ENCODE measurements around the gene SSR1. TPM values are rescaled to one million over a fixed set of nuclear protein-coding genes. Genes with fewer than 3 reads are reported as not detected.

SSR1 gene
- total RNA-seq, 2 experiments from 2014 or later, result 182 to 188 TPM

DNA sequence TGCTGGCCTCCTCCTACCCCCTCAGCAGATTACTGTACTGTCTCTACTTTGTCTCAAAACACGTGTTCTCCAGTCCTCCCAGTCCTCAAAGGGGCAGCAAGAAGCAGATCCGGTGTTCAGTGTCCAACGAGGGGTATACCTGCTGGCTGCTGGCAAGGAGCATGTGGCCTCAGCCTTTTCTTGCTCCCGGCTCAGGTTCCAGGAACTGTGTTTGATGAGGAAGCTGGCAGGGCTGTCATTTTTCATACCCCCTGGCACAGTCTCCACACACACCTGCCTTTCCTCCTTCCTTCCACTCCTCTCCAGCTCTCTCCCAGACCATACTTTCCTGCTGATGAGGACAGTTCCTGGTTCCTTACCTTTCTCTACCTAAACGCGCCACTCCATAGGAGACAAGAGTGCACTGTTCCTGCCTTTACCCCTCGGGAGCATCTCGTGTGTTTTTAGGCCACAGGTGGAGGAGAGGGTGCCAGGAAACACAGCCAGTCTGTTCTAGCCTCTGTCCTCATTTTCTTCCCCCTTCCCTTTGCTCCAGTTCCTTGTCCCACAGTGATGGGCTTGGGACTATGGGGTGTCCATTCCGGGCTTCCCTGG is 77.2 kb downstream of the SSR1 start:
- H3K27me3 Mint-ChIP-seq, result no peaks in the 10 kb centered on the region
- ChIA-PET CTCF (interaction anchor here (1.7 kb wide), 1 partner anchor 9 kb away, joined by 4 read pairs; no protein-coding TSS in a partner anchor), POLR2A (no interaction called here)
- no peak for DNase-seq
- H3K27ac Mint-ChIP-seq, result no peak overlapping the region
- no peak overlapping the region for H3K4me3 Mint-ChIP-seq
- peaks cover 18% of the 10 kb centered on the region for H3K4me1 Mint-ChIP-seq
- peaks cover 36% of the 10 kb centered on the region for H3K36me3 Mint-ChIP-seq (ENCODE audit: low read depth)
- H3K9me3 Mint-ChIP-seq, result no peaks in the 10 kb centered on the region

GRCh38 chr6:7234547-7234946 is 78.5 kb downstream of the SSR1 start:
- ChIA-PET CTCF (interaction anchor here (0.7 to 1.1 kb wide), 3 partner anchors 8 to 558 kb away, joined by 3 read pairs; no protein-coding TSS in a partner anchor), POLR2A (no interaction called here)
- Mint-ChIP-seq H3K9me3 (no peaks in the 10 kb centered on the region), H3K27ac (no peak overlapping the region), H3K36me3 (ENCODE audit: low read depth) (peaks cover 39% of the 10 kb centered on the region), H3K4me3 (no peak overlapping the region), H3K4me1 (peaks cover 18% of the 10 kb centered on the region), H3K27me3 (no peaks in the 10 kb centered on the region)
- no peak for DNase-seq

DNA sequence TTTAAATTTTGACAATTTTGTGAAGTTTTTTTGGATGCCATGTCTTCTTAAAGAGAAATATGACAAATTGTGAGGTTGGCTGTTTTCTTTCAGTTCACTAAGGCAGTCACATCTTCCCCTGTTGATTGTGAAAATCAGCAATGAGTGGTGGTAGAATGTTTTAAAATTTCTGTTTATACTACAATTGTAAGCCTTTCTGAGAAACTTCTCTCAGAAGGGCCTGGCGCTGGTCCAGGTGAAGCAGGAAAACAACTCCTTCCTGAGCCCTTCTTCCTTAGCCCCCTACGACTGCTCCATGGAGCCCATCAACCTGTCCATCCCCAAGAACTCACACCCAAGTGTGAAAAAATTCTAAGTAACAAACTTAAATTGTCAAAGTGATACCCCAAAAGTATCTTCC is 80.6 kb downstream of the SSR1 start:
- H3K36me3 Mint-ChIP-seq (ENCODE audit: low read depth), result peaks cover 52% of the 10 kb centered on the region
- H3K9me3 Mint-ChIP-seq, result no peaks in the 10 kb centered on the region
- H3K27me3 Mint-ChIP-seq, result no peaks in the 10 kb centered on the region
- POLR2A ChIA-PET, result no interaction called here
- no peak for DNase-seq
- peaks cover 18% of the 10 kb centered on the region for H3K4me1 Mint-ChIP-seq
- no peak overlapping the region for H3K27ac Mint-ChIP-seq
- CTCF ChIA-PET, result interaction anchor here (1.1 kb wide), 1 partner anchor 11 kb away, joined by 3 read pairs; no protein-coding TSS in a partner anchor
- no peak overlapping the region for H3K4me3 Mint-ChIP-seq

DNA sequence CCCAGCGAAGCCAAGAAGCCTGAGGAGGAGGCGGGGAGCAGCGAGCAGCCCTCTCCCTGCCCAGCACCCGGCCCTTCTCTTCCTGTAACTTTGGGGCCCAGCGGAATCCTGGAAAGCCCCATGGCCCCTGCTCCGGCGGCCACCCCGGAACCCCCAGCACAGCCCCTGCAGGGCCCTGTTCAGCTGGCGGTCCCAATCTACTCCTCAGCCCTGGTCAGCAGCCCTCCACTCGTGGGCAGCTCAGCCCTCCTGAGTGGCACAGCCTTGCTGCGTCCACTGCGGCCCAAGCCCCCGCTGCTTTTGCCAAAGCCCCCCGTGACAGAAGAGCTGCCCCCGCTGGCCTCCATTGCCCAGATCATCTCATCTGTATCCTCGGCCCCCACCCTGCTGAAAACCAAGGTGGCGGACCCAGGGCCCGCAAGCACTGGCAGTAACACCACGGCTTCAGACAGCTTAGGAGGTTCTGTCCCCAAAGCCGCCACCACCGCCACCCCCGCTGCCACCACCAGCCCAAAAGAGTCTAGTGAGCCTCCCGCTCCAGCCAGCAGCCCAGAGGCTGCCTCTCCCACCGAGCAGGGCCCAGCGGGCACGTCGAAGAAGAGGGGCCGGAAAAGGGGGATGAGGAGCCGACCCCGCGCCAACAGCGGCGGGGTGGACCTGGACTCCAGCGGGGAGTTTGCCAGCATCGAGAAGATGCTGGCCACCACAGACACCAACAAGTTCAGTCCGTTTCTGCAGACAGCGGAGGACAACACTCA is 81.9 kb downstream of the SSR1 start:
- Mint-ChIP-seq H3K4me3 (no peak overlapping the region), H3K27me3 (no peaks in the 10 kb centered on the region), H3K9me3 (no peaks in the 10 kb centered on the region), H3K4me1 (peaks cover 15% of the 10 kb centered on the region), H3K27ac (no peak overlapping the region), H3K36me3 (ENCODE audit: low read depth) (peaks cover 53% of the 10 kb centered on the region)
- DNase-seq, result no peak
- CTCF ChIA-PET, result no interaction called here
- POLR2A ChIA-PET, result no interaction called here

DNA sequence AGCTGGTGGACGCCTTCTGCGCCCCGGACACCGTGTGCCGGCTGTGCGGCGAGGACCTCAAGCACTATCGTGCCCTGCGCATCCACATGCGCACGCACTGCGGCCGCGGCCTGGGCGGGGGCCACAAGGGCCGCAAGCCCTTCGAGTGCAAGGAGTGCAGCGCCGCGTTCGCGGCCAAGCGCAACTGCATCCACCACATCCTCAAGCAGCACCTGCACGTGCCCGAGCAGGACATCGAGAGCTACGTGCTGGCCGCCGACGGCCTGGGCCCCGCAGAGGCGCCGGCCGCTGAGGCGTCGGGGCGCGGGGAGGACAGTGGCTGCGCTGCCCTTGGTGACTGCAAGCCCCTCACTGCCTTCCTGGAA is 82.7 kb downstream of the SSR1 start:
- Mint-ChIP-seq H3K9me3 (no peaks in the 10 kb centered on the region), H3K27ac (no peak overlapping the region), H3K4me1 (peaks cover 12% of the 10 kb centered on the region), H3K27me3 (no peaks in the 10 kb centered on the region), H3K4me3 (no peak overlapping the region), H3K36me3 (ENCODE audit: low read depth) (peaks cover 52% of the 10 kb centered on the region)
- ChIA-PET CTCF (no interaction called here), POLR2A (no interaction called here)
- no peak for DNase-seq

DNA sequence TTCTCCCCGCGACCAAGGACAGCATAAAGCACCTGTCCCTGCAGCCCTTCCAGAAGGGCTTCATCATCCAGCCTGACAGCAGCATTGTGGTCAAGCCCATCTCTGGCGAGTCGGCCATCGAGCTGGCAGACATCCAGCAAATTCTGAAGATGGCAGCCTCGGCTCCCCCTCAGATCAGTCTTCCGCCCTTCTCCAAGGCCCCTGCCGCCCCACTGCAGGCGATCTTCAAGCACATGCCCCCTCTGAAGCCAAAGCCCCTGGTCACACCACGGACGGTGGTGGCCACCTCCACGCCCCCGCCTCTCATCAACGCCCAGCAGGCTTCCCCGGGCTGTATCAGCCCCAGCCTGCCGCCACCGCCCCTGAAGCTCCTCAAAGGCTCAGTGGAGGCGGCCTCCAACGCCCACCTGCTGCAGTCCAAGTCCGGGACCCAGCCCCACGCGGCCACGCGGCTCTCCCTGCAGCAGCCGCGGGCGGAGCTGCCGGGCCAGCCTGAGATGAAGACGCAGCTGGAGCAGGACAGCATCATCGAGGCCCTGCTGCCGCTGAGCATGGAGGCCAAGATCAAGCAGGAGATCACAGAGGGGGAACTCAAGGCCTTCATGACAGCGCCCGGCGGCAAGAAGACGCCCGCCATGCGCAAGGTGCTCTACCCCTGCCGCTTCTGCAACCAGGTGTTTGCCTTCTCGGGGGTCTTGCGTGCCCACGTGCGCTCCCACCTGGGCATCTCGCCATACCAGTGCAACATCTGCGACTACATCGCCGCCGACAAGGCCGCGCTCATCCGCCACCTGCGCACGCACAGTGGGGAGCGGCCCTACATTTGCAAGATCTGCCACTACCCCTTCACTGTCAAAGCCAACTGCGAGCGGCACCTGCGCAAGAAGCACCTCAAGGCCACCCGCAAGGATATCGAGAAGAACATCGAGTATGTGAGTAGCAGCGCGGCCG is 83.3 kb downstream of the SSR1 start:
- Mint-ChIP-seq H3K36me3 (ENCODE audit: low read depth) (peaks cover 52% of the 10 kb centered on the region), H3K4me1 (peaks cover 11% of the 10 kb centered on the region), H3K27ac (no peak overlapping the region), H3K4me3 (no peak overlapping the region), H3K27me3 (no peaks in the 10 kb centered on the region), H3K9me3 (no peaks in the 10 kb centered on the region)
- ChIA-PET CTCF (no interaction called here), POLR2A (no interaction called here)
- DNase-seq, result no peak

DNA sequence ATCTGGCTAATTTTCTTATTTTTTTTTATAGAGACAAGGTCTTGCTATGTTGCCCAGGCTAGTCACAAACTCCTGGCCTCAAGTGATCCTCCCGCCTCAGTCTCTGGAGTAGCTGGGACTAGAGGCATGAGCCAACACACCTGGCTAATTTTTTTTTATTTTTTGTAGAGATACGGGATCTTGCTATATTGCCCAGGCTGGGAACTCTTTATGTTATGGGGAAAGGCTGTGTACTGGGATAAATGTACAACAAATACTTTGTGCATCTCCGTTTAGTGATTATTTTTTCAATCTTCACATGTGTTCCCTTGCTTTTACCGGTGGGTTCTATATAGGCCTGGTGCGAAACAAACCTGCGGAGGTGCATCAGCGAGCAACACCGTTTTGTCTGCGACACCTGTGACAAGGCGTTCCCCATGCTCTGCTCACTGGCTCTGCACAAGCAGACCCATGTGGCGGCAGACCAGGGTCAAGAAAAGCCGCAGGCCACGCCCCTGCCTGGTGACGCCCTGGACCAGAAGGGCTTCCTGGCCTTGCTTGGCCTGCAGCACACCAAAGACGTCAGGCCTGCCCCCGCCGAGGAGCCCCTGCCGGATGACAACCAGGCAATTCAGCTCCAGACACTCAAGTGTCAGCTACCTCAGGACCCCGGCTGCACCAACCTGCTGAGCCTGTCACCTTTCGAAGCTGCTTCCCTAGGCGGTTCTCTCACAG is 84.2 kb downstream of the SSR1 start:
- CTCF ChIA-PET, result no interaction called here
- H3K27me3 Mint-ChIP-seq, result no peaks in the 10 kb centered on the region

GRCh38 chr6:7224731-7225130 is 88.3 kb downstream of the SSR1 start:
- Mint-ChIP-seq H3K4me3 (no peak overlapping the region), H3K4me1 (peaks cover 2% of the 10 kb centered on the region), H3K27ac (no peak overlapping the region), H3K27me3 (no peaks in the 10 kb centered on the region), H3K36me3 (ENCODE audit: low read depth) (peaks cover 35% of the 10 kb centered on the region), H3K9me3 (no peaks in the 10 kb centered on the region)
- ChIA-PET POLR2A (no interaction called here), CTCF (no interaction called here)
- no peak for DNase-seq

More for the DNA sequence above, 84.2 kb downstream of the SSR1 start:
- H3K27ac Mint-ChIP-seq, result no peak overlapping the region
- POLR2A ChIA-PET, result no interaction called here
- H3K4me3 Mint-ChIP-seq, result no peak overlapping the region
- DNase-seq, result no peak
- no peaks in the 10 kb centered on the region for H3K9me3 Mint-ChIP-seq
- peaks cover 11% of the 10 kb centered on the region for H3K4me1 Mint-ChIP-seq
- H3K36me3 Mint-ChIP-seq (ENCODE audit: low read depth), result peaks cover 49% of the 10 kb centered on the region

- ChIA-PET CTCF (no interaction called here), POLR2A (no interaction called here)
- Mint-ChIP-seq H3K4me3 (no peak overlapping the region), H3K36me3 (ENCODE audit: low read depth) (peaks cover 18% of the 10 kb centered on the region), H3K9me3 (no peaks in the 10 kb centered on the region), H3K27ac (no peak overlapping the region), H3K4me1 (peaks cover 5% of the 10 kb centered on the region), H3K27me3 (no peaks in the 10 kb centered on the region)
- no peak for DNase-seq
These were observed 90.8 kb downstream of the SSR1 start for GRCh38 chr6:7222197-7222596.

GRCh38 chr6:7219310-7219709 is 93.7 kb downstream of the SSR1 start:
- Mint-ChIP-seq H3K27ac (no peak overlapping the region), H3K36me3 (ENCODE audit: low read depth) (peaks cover 27% of the 10 kb centered on the region), H3K27me3 (no peaks in the 10 kb centered on the region), H3K4me3 (no peak overlapping the region), H3K4me1 (peaks cover 5% of the 10 kb centered on the region), H3K9me3 (no peaks in the 10 kb centered on the region)
- CTCF ChIA-PET, result interaction anchor here (0.7 to 1.0 kb wide), 2 partner anchors 29 to 66 kb away, joined by 3 read pairs; no protein-coding TSS in a partner anchor
- POLR2A ChIA-PET, result interaction anchor here (0.7 kb wide), 1 partner anchor 79 kb away, joined by 4 read pairs; no protein-coding TSS in a partner anchor
- DNase-seq, result no peak

GRCh38 chr6:7218406-7218988 is 94.5 kb downstream of the SSR1 start:
- H3K27ac Mint-ChIP-seq, result peak overlapping the region; percentile 10
- CTCF ChIA-PET, result interaction anchor here (0.8 kb wide), 1 partner anchor 18 kb away, joined by 3 read pairs; no protein-coding TSS in a partner anchor
- POLR2A ChIA-PET, result interaction anchor here (0.7 kb wide), 1 partner anchor 78 kb away, joined by 4 read pairs; no protein-coding TSS in a partner anchor
- H3K4me1 Mint-ChIP-seq, result peaks cover 4% of the 10 kb centered on the region
- H3K27me3 Mint-ChIP-seq, result no peaks in the 10 kb centered on the region
- H3K4me3 Mint-ChIP-seq, result no peak overlapping the region
- H3K36me3 Mint-ChIP-seq (ENCODE audit: low read depth), result peaks cover 32% of the 10 kb centered on the region
- H3K9me3 Mint-ChIP-seq, result no peaks in the 10 kb centered on the region
- no peak for DNase-seq
